KOPT-K1 (cell line): ENCODE measurements around the gene COG5.

Experiments used
- H3K27ac ChIP-seq: fragments of 200-600 bp; sonication (generic); 2 replicates; pipeline ENCODE4 v1.5.1; 2016; ENCODE audit warnings: antibody characterized with exemption, mild to moderate bottlenecking, low read depth, low read length; ENCODE audit not compliant: poor library complexity, severe bottlenecking
- H3K36me3 ChIP-seq: fragments of 200-600 bp; sonication (generic); 2 replicates; pipeline ENCODE4 v1.5.1; 2017; ENCODE audit warnings: antibody characterized with exemption, mild to moderate bottlenecking, low read length, moderate library complexity; ENCODE audit not compliant: insufficient read depth
- H3K9me3 ChIP-seq: fragments of 200-600 bp; sonication (generic); 2 replicates; pipeline ENCODE4 v1.5.1; 2017; ENCODE audit warnings: antibody characterized with exemption, low read length, mild to moderate bottlenecking; ENCODE audit not compliant: insufficient read depth, poor library complexity, severe bottlenecking

COG5 gene

GRCh38 chr7:107154826-107155225, 408.9 kb downstream of the COG5 start:
- H3K36me3 ChIP-seq: no peaks in the 10 kb centered on the region
- no peak overlapping the region for H3K27ac ChIP-seq
- no peaks in the 10 kb centered on the region for H3K9me3 ChIP-seq

- Histone ChIP-seq H3K27ac (no peak overlapping the region), H3K36me3 (no peaks in the 10 kb centered on the region), H3K9me3 (no peaks in the 10 kb centered on the region)
Measured at GRCh38 chr7:107152011-107152410, 411.7 kb downstream of the COG5 start.
